Aortic smooth muscle cell (primary cell): ENCODE results near the gene VGLL4. TPM values are rescaled to one million over a fixed set of nuclear protein-coding genes. Genes with fewer than 3 reads are reported as not detected.

Source experiments
- total RNA-seq: library from RNA; depleted of rRNA; stranded (reverse); fragments of >200 nt; gene quantifications from 2 replicates; pipeline ENCODE4 v1.2.3, GENCODE V29; 2014

The VGLL4 gene, protein sequence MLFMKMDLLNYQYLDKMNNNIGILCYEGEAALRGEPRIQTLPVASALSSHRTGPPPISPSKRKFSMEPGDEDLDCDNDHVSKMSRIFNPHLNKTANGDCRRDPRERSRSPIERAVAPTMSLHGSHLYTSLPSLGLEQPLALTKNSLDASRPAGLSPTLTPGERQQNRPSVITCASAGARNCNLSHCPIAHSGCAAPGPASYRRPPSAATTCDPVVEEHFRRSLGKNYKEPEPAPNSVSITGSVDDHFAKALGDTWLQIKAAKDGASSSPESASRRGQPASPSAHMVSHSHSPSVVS
- total RNA-seq, result 81.0 and 106 TPM in 2 replicates

DNA sequence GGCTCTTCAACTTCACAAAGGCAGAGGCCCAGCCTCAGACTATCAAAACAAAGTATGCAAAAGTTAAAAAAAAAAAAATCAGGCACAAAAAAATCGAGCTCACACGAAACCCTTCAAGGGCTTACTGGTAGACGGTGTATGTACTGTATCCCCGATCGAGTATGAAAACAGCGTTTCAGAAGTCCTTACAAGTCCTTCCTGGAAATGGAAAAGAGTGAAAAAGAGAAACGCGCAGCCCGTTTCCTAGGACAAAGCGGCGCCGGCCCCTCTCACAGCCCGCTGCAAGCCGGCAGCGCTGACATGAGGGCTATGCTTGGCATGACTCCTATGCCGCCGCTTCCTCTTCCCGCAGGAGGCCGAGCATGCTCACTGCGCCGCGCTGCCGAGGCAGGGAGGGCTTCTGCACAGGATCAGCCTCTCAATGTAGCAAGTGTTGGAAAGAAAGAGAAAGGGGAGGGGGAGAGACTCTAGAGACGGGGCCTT, at the start of gene VGLL4:
TSS of gene VGLL4 (minus strand) at position 311 of the 483 bp plus-strand sequence. CDS start 397 bp downstream, outside the sequence.

Other genes with a start within 250 kb of the VGLL4 start
- 3.0 and 5.2 TPM in 2 replicates for gene TAMM41, start 203.0 kb upstream of the VGLL4 start, total RNA-seq